ENCODE measurements around the gene NKX1-1. TPM values are rescaled to one million over a fixed set of nuclear protein-coding genes. Genes with fewer than 3 reads are reported as not detected.

NKX1-1 gene
- total RNA-seq, 1 experiment from 2014 or later, result not detected

GRCh38 chr4:1451752-1452122 is 45.5 kb upstream of the NKX1-1 start:
- no peaks in the 10 kb centered on the region for H3K9me3 ChIP-seq (ENCODE audit: insufficient read depth, low read depth)
- H3K27ac ChIP-seq, result no peak overlapping the region
- ChIA-PET POLR2A (ENCODE audit: unreplicated experiment) (no interaction called here), CTCF (no interaction called here)
- no peak overlapping the region for H3K4me2 ChIP-seq
- no peaks in the 10 kb centered on the region for H3K79me2 ChIP-seq (ENCODE audit: low read depth)
- no peaks in the 10 kb centered on the region for H3K36me3 ChIP-seq (ENCODE audit: low read depth)
- H2AFZ ChIP-seq, result no peak overlapping the region
- no peak overlapping the region for H3K4me3 ChIP-seq
- H3F3A ChIP-seq (ENCODE audit: insufficient read depth, low read depth), result no peaks in the 10 kb centered on the region
- peaks cover 63% of the 10 kb centered on the region for H3K27me3 ChIP-seq (ENCODE audit: insufficient read depth, low read depth)
- H3K4me1 ChIP-seq (replicated peaks; ENCODE audit: insufficient read depth), result no peaks in the 10 kb centered on the region
- no peaks in the 10 kb centered on the region for H4K20me1 ChIP-seq (ENCODE audit: insufficient read depth)
- intact Hi-C loops (cut with micrococcal nuclease; ENCODE audit: unreplicated experiment), result no loop called here
- H3K9me2 ChIP-seq (ENCODE audit: insufficient read depth), result no peaks in the 10 kb centered on the region
- DNase-seq, result no peak
- no TSS peak for BruUV-seq (replicated peaks)
- no peak for TF ChIP-seq EZH2 (IDR thresholded peaks at IDR 0.05; ENCODE audit: low read depth)
- TF ChIP-seq CTCF (conservative IDR thresholded peaks at IDR 0.05), result no peak

- H3K27me3 ChIP-seq (ENCODE audit: insufficient read depth, low read depth), result peaks cover 64% of the 10 kb centered on the region
- POLR2A ChIA-PET (ENCODE audit: unreplicated experiment), result no interaction called here
- TF ChIP-seq CTCF (conservative IDR thresholded peaks at IDR 0.05) (no peak), EZH2 (IDR thresholded peaks at IDR 0.05; ENCODE audit: low read depth) (no peak)
- DNase-seq, result no peak
- intact Hi-C loops (cut with micrococcal nuclease; ENCODE audit: unreplicated experiment), result no loop called here
- no peaks in the 10 kb centered on the region for H3K9me3 ChIP-seq (ENCODE audit: insufficient read depth, low read depth)
- no peaks in the 10 kb centered on the region for H3F3A ChIP-seq (ENCODE audit: insufficient read depth, low read depth)
- H3K27ac ChIP-seq, result no peak overlapping the region
- no peaks in the 10 kb centered on the region for H3K79me2 ChIP-seq (ENCODE audit: low read depth)
- CTCF ChIA-PET, result interaction anchor here (0.6 kb wide), 1 partner anchor 151 kb away, joined by 3 read pairs; no protein-coding TSS in a partner anchor
- H3K4me1 ChIP-seq (replicated peaks; ENCODE audit: insufficient read depth), result no peaks in the 10 kb centered on the region
- H3K4me2 ChIP-seq, result no peak overlapping the region
- BruUV-seq (replicated peaks), result no TSS peak
- no peaks in the 10 kb centered on the region for H3K9me2 ChIP-seq (ENCODE audit: insufficient read depth)
- no peak overlapping the region for H2AFZ ChIP-seq
- no peak overlapping the region for H3K4me3 ChIP-seq
- H4K20me1 ChIP-seq (ENCODE audit: insufficient read depth), result no peaks in the 10 kb centered on the region
- H3K36me3 ChIP-seq (ENCODE audit: low read depth), result no peaks in the 10 kb centered on the region
These were observed 45.0 kb upstream of the NKX1-1 start for GRCh38 chr4:1451106-1451751.

- no peaks in the 10 kb centered on the region for H3K36me3 ChIP-seq (ENCODE audit: low read depth)
- peaks cover 70% of the 10 kb centered on the region for H3K27me3 ChIP-seq (ENCODE audit: insufficient read depth, low read depth)
- H3K4me3 ChIP-seq, result no peak overlapping the region
- no peak overlapping the region for H2AFZ ChIP-seq
- H3K4me2 ChIP-seq, result no peak overlapping the region
- H3K9me3 ChIP-seq (ENCODE audit: insufficient read depth, low read depth), result no peaks in the 10 kb centered on the region
- H3K79me2 ChIP-seq (ENCODE audit: low read depth), result no peaks in the 10 kb centered on the region
- no TSS peak for BruUV-seq (replicated peaks)
- no peaks in the 10 kb centered on the region for H3F3A ChIP-seq (ENCODE audit: insufficient read depth, low read depth)
- H3K27ac ChIP-seq, result no peak overlapping the region
- H3K9me2 ChIP-seq (ENCODE audit: insufficient read depth), result no peaks in the 10 kb centered on the region
- CTCF ChIA-PET, result no interaction called here
- no peak for DNase-seq
- POLR2A ChIA-PET (ENCODE audit: unreplicated experiment), result no interaction called here
- H3K4me1 ChIP-seq (replicated peaks; ENCODE audit: insufficient read depth), result no peaks in the 10 kb centered on the region
- intact Hi-C loops (cut with micrococcal nuclease; ENCODE audit: unreplicated experiment), result no loop called here
- TF ChIP-seq CTCF (conservative IDR thresholded peaks at IDR 0.05) (no peak), EZH2 (IDR thresholded peaks at IDR 0.05; ENCODE audit: low read depth) (no peak)
- H4K20me1 ChIP-seq (ENCODE audit: insufficient read depth), result no peaks in the 10 kb centered on the region
These were observed 43.8 kb upstream of the NKX1-1 start for GRCh38 chr4:1449833-1450741.
